Endothelial cell of umbilical vein (primary cell): ENCODE results near the gene FGF2. TPM values are rescaled to one million over a fixed set of nuclear protein-coding genes. Genes with fewer than 3 reads are reported as not detected.

ENCODE experiments used
- BruUV-seq: library from RNA; stranded (reverse); fragments of 400-500 nt; replicated peaks from 2 replicates; lab custom pipeline; 2021; lab: Mats Ljungman, UMichigan
- CTCF ChIA-PET: fragments of 300-600, 350-600 bp; sonication (Branson Sonifier 250); formaldehyde crosslinking; loops from one replicate; lab custom pipeline; 2021; ENCODE audit warnings: antibody characterized with exemption, inconsistent platforms; lab: Charles Lee
- POLR2A ChIA-PET: fragments of 300-600, 350-600 bp; sonication (Branson Sonifier 250); formaldehyde crosslinking; loops from one replicate; lab custom pipeline; 2021; ENCODE audit warnings: antibody characterized with exemption, inconsistent platforms; lab: Charles Lee
- DNase-seq: peaks from one replicate; pipeline ENCODE4 v3.0.0-alpha.2; 2011; ENCODE audit warnings: low read depth, low spot score
- FAIRE-seq: peaks from 2 replicates; lab custom pipeline; 2011; peaks lifted over from hg19 to GRCh38; lab: Jason Lieb, UNC
- H2AFZ ChIP-seq: 2 replicates; pipeline ENCODE4 v1.6.0; 2012; ENCODE audit warnings: low read depth, low read length, control low read depth, inconsistent platforms
- H3K27ac ChIP-seq: 2 replicates; pipeline ENCODE4 v1.5.1; 2011; ENCODE audit warnings: low read depth, mild to moderate bottlenecking, control low read depth, low read length, moderate library complexity; ENCODE audit not compliant: insufficient read depth
- H3K27me3 ChIP-seq, 2 experiments: 2 replicates each; pipeline versions ENCODE4 v1.6.0 to v1.6.1; 2011; ENCODE audit warnings: low read length in 2 of 2, mixed read lengths in 1 of 2; ENCODE audit not compliant: control insufficient read depth in 2 of 2, insufficient read depth in 2 of 2
- H3K36me3 ChIP-seq, 2 experiments: 2 replicates in 1 of 2; 3 replicates in 1 of 2; pipeline ENCODE4 v1.5.1; 2011; ENCODE audit warnings: low read length in 2 of 2, mild to moderate bottlenecking in 1 of 2, moderate library complexity in 1 of 2; ENCODE audit not compliant: control insufficient read depth in 2 of 2, insufficient read depth in 2 of 2; ENCODE audit errors: extremely low read depth in 1 of 2
- H3K4me1 ChIP-seq: 3 replicates; pipeline ENCODE4 v1.5.1; 2011; ENCODE audit warnings: mild to moderate bottlenecking, low read length; ENCODE audit not compliant: control insufficient read depth, insufficient read depth; ENCODE audit errors: extremely low read depth
- H3K4me2 ChIP-seq: 2 replicates; pipeline ENCODE4 v1.6.1; 2011; ENCODE audit warnings: low read length, control low read depth, mixed read lengths; ENCODE audit not compliant: insufficient read depth
- H3K4me3 ChIP-seq, 3 experiments: fragments of 200-600 bp in 1 of 3; sonication (generic), shearing (Covaris generic) in 1 of 3; replicated peaks in 1 of 3; 2 replicates each; pipeline ENCODE4 v1.5.1; 2011 to 2016; ENCODE audit warnings: control low read depth in 3 of 3, low read length in 3 of 3, mild to moderate bottlenecking in 2 of 3, inconsistent platforms in 1 of 3, low read depth in 1 of 3, moderate library complexity in 1 of 3; ENCODE audit not compliant: insufficient read depth in 1 of 3
- H3K79me2 ChIP-seq: 2 replicates; pipeline ENCODE4 v1.6.0; 2012; ENCODE audit warnings: low read length, inconsistent platforms; ENCODE audit not compliant: control insufficient read depth, insufficient read depth
- H3K9ac ChIP-seq: replicated peaks from 2 replicates; pipeline ENCODE3; 2011; ENCODE audit warnings: low read length, control low read depth; ENCODE audit not compliant: insufficient read depth; ENCODE audit errors: extremely low read depth
- H3K9me1 ChIP-seq: replicated peaks from 3 replicates; pipeline ENCODE4 v1.6.0; 2011; ENCODE audit warnings: mild to moderate bottlenecking, low read length; ENCODE audit not compliant: control insufficient read depth, insufficient read depth; ENCODE audit errors: extremely low read depth
- H3K9me3 ChIP-seq: replicated peaks from 2 replicates; pipeline ENCODE4 v1.5.1; 2012; ENCODE audit warnings: low read length, inconsistent platforms; ENCODE audit not compliant: control insufficient read depth, insufficient read depth
- H4K20me1 ChIP-seq: replicated peaks from 2 replicates; pipeline ENCODE3; 2011; ENCODE audit warnings: mild to moderate bottlenecking, low read length; ENCODE audit not compliant: control insufficient read depth, insufficient read depth; ENCODE audit errors: extremely low read depth
- EZH2 ChIP-seq: IDR thresholded peaks from 2 replicates; pipeline ENCODE4 v1.6.1; 2012; ENCODE audit warnings: borderline replicate concordance, low read depth, mild to moderate bottlenecking, moderate library complexity, low read length, inconsistent platforms; ENCODE audit not compliant: severe bottlenecking
- FOS ChIP-seq: IDR thresholded peaks from 2 replicates; pipeline ENCODE4 v1.6.1; 2011; ENCODE audit warnings: mild to moderate bottlenecking, low read length, moderate library complexity, borderline replicate concordance; ENCODE audit not compliant: insufficient read depth
- GATA2 ChIP-seq: IDR thresholded peaks from 2 replicates; pipeline ENCODE4 v1.7.0; 2011; ENCODE audit warnings: low read depth, mild to moderate bottlenecking, moderate library complexity, mixed read lengths, low read length; ENCODE audit not compliant: insufficient read length, insufficient read depth
- JUN ChIP-seq: IDR thresholded peaks from 2 replicates; pipeline ENCODE4 v1.6.1; 2011; ENCODE audit warnings: borderline replicate concordance, low read depth; ENCODE audit not compliant: insufficient read length, insufficient read depth
- MYC ChIP-seq: IDR thresholded peaks from one replicate; pipeline ENCODE4 v1.6.1; 2011; ENCODE audit warnings: mild to moderate bottlenecking, low read depth, low read length
- POLR2A ChIP-seq: IDR thresholded peaks from 2 replicates; pipeline ENCODE4 v1.6.1; 2012; ENCODE audit warnings: low read depth, mild to moderate bottlenecking, control low read depth, low read length
- POLR2AphosphoS5 ChIP-seq: IDR thresholded peaks from 2 replicates; pipeline ENCODE4 v1.6.1; 2012; ENCODE audit warnings: low read depth, mild to moderate bottlenecking, control low read depth, low read length, moderate library complexity; ENCODE audit not compliant: insufficient read depth
- dilution Hi-C: fragments of 300-500 bp; cut with MboI; formaldehyde crosslinking; loops from one replicate; pipeline ENCODE4 v1.15.0; 2019; ENCODE audit warnings: low sequenced_read_pairs; ENCODE audit not compliant: extremely low pct_ligation_motif_present
- intact Hi-C: fragments of 100-400 bp; cut with micrococcal nuclease; formaldehyde crosslinking; loops from one replicate; pipeline ENCODE4 v1.10.0; 2022
- polyA plus RNA-seq, 4 experiments: library from polyadenylated mRNA; depleted of rRNA in 3 of 4; stranded (reverse) in 3 of 4; unstranded in 1 of 4; fragments of >200 nt; gene quantifications; 2 replicates each; pipeline versions ENCODE4 v1.2.1 to v1.2.3, GENCODE V29; 2011 to 2012; ENCODE audit warnings: missing spikeins in 1 of 4
- total RNA-seq: library from RNA; stranded (reverse); gene quantifications from 2 replicates; pipeline ENCODE4 v1.2.3, GENCODE V29; 2021
- TF ChIP-seq, protein P1 (sequence below): IDR thresholded peaks from 2 replicates; pipeline ENCODE4 v1.6.1; 2011; ENCODE audit not compliant: insufficient read depth, insufficient read length
- TF ChIP-seq, protein P2 (sequence below), 2 donors: IDR thresholded peaks; 1 replicate in 1 of 2; 2 replicates in 1 of 2; pipeline ENCODE4 v1.5.1; 2011; ENCODE audit warnings: low read length in 2 of 2, mild to moderate bottlenecking in 2 of 2, moderate library complexity in 2 of 2, control low read depth in 1 of 2, inconsistent platforms in 1 of 2, low read depth in 1 of 2; ENCODE audit not compliant: insufficient read depth in 1 of 2; ENCODE audit errors: extremely low read depth in 1 of 2

Gene FGF2
- total and polyA plus RNA-seq, 2 donors (not counting 3 experiments of a cell fraction or from before 2014, with no cell fraction given), result 4.6 to 23.9 TPM

GRCh38 chr4:122884499-122884898, 57.9 kb downstream of the FGF2 start:
- dilution Hi-C loops (no loop called here), intact Hi-C loops (no loop called here)
- no peak overlapping the region for H3K4me3 ChIP-seq
- TF ChIP-seq, protein P1, sequence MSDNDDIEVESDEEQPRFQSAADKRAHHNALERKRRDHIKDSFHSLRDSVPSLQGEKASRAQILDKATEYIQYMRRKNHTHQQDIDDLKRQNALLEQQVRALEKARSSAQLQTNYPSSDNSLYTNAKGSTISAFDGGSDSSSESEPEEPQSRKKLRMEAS, result no peak
- no peak for TF ChIP-seq MYC
- no peak for TF ChIP-seq FOS
- TF ChIP-seq EZH2, result no peak
- no peak for TF ChIP-seq POLR2A
- TF ChIP-seq, protein P2, sequence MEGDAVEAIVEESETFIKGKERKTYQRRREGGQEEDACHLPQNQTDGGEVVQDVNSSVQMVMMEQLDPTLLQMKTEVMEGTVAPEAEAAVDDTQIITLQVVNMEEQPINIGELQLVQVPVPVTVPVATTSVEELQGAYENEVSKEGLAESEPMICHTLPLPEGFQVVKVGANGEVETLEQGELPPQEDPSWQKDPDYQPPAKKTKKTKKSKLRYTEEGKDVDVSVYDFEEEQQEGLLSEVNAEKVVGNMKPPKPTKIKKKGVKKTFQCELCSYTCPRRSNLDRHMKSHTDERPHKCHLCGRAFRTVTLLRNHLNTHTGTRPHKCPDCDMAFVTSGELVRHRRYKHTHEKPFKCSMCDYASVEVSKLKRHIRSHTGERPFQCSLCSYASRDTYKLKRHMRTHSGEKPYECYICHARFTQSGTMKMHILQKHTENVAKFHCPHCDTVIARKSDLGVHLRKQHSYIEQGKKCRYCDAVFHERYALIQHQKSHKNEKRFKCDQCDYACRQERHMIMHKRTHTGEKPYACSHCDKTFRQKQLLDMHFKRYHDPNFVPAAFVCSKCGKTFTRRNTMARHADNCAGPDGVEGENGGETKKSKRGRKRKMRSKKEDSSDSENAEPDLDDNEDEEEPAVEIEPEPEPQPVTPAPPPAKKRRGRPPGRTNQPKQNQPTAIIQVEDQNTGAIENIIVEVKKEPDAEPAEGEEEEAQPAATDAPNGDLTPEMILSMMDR (IDR thresholded peaks at IDR 0.05; ENCODE audit: extremely low read depth in 1 of 2, insufficient read depth in 1 of 2, low read depth in 1 of 2, low read length in 2 of 2), result no peak
- TF ChIP-seq JUN, result no peak
- no peak for TF ChIP-seq GATA2
- no peak for TF ChIP-seq POLR2AphosphoS5
- no peak overlapping the region for H3K9ac ChIP-seq
- H3K27me3 ChIP-seq, result no peaks in the 10 kb centered on the region
- peaks cover 0 to 9% of the 10 kb centered on the region in 2 experiments for H3K36me3 ChIP-seq
- H2AFZ ChIP-seq, result no peak overlapping the region
- no peaks in the 10 kb centered on the region for H3K9me3 ChIP-seq
- FAIRE-seq (no peak), DNase-seq (no peak)
- ChIA-PET POLR2A (no interaction called here), CTCF (interaction anchor here (1.1 to 1.4 kb wide), 2 partner anchors 8 to 127 kb away, joined by 3 to 5 read pairs; no protein-coding TSS in a partner anchor)
- no peaks in the 10 kb centered on the region for H3K79me2 ChIP-seq
- H3K27ac ChIP-seq, result no peak overlapping the region
- H4K20me1 ChIP-seq, result no peaks in the 10 kb centered on the region
- no peak overlapping the region for H3K4me2 ChIP-seq
- no peaks in the 10 kb centered on the region for H3K9me1 ChIP-seq
- BruUV-seq, result no TSS peak
- H3K4me1 ChIP-seq, result peaks cover 4% of the 10 kb centered on the region
